ENCODE data around the gene FAM53B. TPM values are rescaled to one million over a fixed set of nuclear protein-coding genes. Genes with fewer than 3 reads are reported as not detected.

FAM53B gene
- total RNA-seq, 4 donors from 2014 or later = 41.0 to 110 (median 50.0) TPM

DNA sequence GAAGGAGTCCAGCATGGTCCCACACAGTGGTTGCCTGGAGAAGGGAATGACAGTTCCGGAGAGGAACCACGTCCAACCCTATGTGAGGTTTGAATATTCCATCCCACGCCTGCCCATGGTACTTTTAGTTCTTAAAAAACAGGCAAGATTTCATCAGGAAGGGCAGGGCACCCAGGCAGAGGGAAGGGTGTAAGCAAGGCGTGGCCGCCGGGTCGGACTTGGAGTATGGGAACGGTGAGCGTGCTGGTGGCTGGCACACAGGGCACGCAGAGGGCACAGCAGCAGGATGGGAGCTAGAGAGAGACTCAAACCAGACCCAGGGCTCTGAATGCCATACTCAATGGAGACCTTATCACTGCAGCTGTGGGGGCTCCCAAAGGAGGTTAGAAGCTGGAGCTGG, 34.3 kb downstream of the FAM53B start:
- no peaks in the 10 kb centered on the region for H3K36me3 ChIP-seq
- 34 to 66% methylated on average over 6 to 10 of the region's 10 CpGs for WGBS, 2 donors (ENCODE audit: low coverage in 1 of 2)
- no peak for TF ChIP-seq EP300 (IDR thresholded peaks at IDR 0.05; ENCODE audit: low read depth)
- TF ChIP-seq POLR2AphosphoS5 (IDR thresholded peaks at IDR 0.05) = peak; percentile 16 to 79 (median 61)
- TF ChIP-seq, protein P1, sequence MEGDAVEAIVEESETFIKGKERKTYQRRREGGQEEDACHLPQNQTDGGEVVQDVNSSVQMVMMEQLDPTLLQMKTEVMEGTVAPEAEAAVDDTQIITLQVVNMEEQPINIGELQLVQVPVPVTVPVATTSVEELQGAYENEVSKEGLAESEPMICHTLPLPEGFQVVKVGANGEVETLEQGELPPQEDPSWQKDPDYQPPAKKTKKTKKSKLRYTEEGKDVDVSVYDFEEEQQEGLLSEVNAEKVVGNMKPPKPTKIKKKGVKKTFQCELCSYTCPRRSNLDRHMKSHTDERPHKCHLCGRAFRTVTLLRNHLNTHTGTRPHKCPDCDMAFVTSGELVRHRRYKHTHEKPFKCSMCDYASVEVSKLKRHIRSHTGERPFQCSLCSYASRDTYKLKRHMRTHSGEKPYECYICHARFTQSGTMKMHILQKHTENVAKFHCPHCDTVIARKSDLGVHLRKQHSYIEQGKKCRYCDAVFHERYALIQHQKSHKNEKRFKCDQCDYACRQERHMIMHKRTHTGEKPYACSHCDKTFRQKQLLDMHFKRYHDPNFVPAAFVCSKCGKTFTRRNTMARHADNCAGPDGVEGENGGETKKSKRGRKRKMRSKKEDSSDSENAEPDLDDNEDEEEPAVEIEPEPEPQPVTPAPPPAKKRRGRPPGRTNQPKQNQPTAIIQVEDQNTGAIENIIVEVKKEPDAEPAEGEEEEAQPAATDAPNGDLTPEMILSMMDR (IDR thresholded peaks at IDR 0.05) = no peak
- peak; percentile 65 for TF ChIP-seq POLR2A (IDR thresholded peaks at IDR 0.05)
- in situ Hi-C loops (cut with MboI; ENCODE audit: low pct_ligation_motif_present in 1 of 4, low pct_unique_long_range_greater_than_20kb in 1 of 4, low sequenced_read_pairs in 3 of 4) = no loop called here
- peaks cover 49 to 80% (median 58%) of the 10 kb centered on the region in 4 donors for H3K4me1 ChIP-seq
- DNase-seq = peak; percentile 85
- no peak overlapping the region for H3K4me3 ChIP-seq
- intact Hi-C loops (cut with DNase I; ENCODE audit: low total_unique reads) = no loop called here
- H3K27me3 ChIP-seq = no peaks in the 10 kb centered on the region
- peak overlapping the region; percentile 76 to 81 (median 79) for H3K27ac ChIP-seq
- H3K9me3 ChIP-seq = no peaks in the 10 kb centered on the region

DNA sequence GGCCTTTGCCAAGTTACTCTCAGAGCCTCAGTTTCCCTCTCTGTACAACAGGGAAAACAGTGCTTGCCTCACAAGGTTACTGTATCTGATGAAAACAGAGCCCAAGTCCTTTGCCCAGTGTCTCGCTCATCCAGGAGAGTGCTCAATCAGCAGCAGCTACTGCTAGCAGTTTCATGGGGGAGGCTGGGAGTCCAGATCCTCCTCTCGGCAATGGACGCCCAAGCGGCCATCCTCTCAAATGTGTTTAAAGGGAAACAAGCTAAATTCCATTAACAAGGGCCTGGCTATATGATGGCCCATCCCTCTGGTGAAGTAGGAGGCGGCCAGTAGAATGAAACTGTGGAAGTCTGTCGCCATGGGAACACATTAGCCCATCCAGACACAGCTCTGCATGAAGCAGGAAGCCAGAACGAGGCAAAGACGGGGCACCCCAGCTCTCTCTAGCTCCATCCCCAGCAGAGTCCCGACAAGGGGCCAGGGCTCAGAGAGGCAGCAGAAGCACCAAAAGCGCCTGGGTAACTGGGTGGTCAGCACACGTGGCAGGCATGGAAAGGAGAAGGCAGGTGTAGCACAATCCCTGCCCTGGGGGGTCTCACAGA, 35.2 kb downstream of the FAM53B start:
- TF ChIP-seq POLR2A (IDR thresholded peaks at IDR 0.05) = no peak
- TF ChIP-seq, protein P1 (IDR thresholded peaks at IDR 0.05) = no peak
- no peak for TF ChIP-seq POLR2AphosphoS5 (IDR thresholded peaks at IDR 0.05)
- in situ Hi-C loops (cut with MboI; ENCODE audit: low pct_ligation_motif_present in 1 of 4, low pct_unique_long_range_greater_than_20kb in 1 of 4, low sequenced_read_pairs in 3 of 4) = no loop called here
- Histone ChIP-seq H3K36me3 (no peaks in the 10 kb centered on the region), H3K27ac (peak overlapping the region; percentile 76 to 81 (median 79)), H3K27me3 (no peaks in the 10 kb centered on the region), H3K4me3 (no peak overlapping the region), H3K9me3 (no peaks in the 10 kb centered on the region), H3K4me1 (peaks cover 57 to 82% (median 62%) of the 10 kb centered on the region in 4 donors)
- 75% methylated on average over 10 of the region's 11 CpGs; no CpG with 5 or more reads in 1 of the 2 donors for WGBS, 2 donors (ENCODE audit: low coverage in 1 of 2)
- intact Hi-C loops (cut with DNase I; ENCODE audit: low total_unique reads) = no loop called here
- DNase-seq = no peak

DNA sequence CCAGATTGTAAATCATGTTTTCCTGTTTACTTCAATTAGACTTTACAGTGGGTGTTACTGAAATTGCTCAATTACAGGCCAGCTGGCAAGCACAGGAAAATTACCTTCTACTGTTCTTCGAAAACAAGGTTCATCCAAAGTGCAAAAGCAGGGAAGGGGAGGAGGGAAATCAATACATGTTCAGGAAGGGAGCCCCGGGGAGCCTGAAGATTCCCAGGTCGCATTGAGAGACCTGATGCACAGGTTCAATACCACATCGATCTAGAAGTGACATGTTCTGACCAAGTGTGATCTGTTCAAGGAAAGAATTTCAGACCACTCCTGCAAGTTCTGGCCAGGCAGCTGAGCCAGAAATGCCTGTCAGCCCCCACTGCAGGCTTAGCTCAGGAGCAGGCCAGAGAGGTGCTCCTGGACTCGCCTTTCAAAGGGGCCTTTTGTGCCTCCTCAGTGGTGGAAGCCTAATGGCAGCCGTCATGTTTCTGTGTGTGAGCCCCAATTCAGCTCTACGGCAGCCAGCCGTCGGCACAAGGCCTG, 35.9 kb downstream of the FAM53B start:
- H3K36me3 ChIP-seq = no peaks in the 10 kb centered on the region
- H3K27ac ChIP-seq = peak overlapping the region; percentile 76 to 81 (median 79)
- no peaks in the 10 kb centered on the region for H3K27me3 ChIP-seq
- no peak overlapping the region for H3K4me3 ChIP-seq
- WGBS, 2 donors (ENCODE audit: low coverage in 1 of 2) = 20 to 57% methylated on average over 3 to 9 of the region's 9 CpGs
- intact Hi-C loops (cut with DNase I; ENCODE audit: low total_unique reads) (no loop called here), in situ Hi-C loops (cut with MboI; ENCODE audit: low pct_ligation_motif_present in 1 of 4, low pct_unique_long_range_greater_than_20kb in 1 of 4, low sequenced_read_pairs in 3 of 4) (no loop called here)
- DNase-seq = no peak
- peak in 2 of 3 donors; percentile 31 to 40 for TF ChIP-seq POLR2AphosphoS5 (IDR thresholded peaks at IDR 0.05)
- TF ChIP-seq, protein P1 (IDR thresholded peaks at IDR 0.05) = no peak
- no peaks in the 10 kb centered on the region for H3K9me3 ChIP-seq
- H3K4me1 ChIP-seq = peaks cover 60 to 82% (median 67%) of the 10 kb centered on the region in 4 donors

DNA sequence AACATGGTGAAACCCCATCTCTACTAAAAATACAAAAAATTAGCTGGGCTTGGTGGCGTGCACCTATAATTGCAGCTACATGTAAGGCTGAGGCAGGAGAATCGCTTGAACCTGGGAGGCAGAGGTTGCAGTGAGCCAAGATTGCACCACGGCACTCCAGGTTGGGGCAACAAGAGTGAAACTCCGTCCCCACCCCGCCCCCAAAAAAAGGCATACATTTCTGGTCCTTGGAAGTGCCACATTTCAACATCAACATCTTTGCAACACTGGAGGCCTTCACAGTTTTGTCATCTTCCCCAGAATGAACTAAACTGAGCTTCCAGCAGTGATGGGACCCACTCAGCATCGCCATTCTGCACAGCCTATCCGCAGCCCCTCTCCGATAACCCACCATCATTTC, 36.6 kb downstream of the FAM53B start:
- in situ Hi-C loops (cut with MboI; ENCODE audit: low pct_ligation_motif_present in 1 of 4, low pct_unique_long_range_greater_than_20kb in 1 of 4, low sequenced_read_pairs in 3 of 4) = no loop called here
- 87 to 90% methylated on average over 3 to 8 of the region's 8 CpGs for WGBS, 2 donors (ENCODE audit: low coverage in 1 of 2)
- intact Hi-C loops (cut with DNase I; ENCODE audit: low total_unique reads) = no loop called here
- Histone ChIP-seq H3K27me3 (no peaks in the 10 kb centered on the region), H3K4me1 (peaks cover 68 to 86% (median 73%) of the 10 kb centered on the region in 4 donors), H3K4me3 (no peak overlapping the region), H3K9me3 (no peaks in the 10 kb centered on the region), H3K27ac (peak overlapping the region; percentile 76 to 81 (median 79)), H3K36me3 (no peaks in the 10 kb centered on the region)
- TF ChIP-seq, protein P1 (IDR thresholded peaks at IDR 0.05) = no peak
- TF ChIP-seq EP300 (IDR thresholded peaks at IDR 0.05; ENCODE audit: low read depth) (no peak), POLR2AphosphoS5 (IDR thresholded peaks at IDR 0.05) (no peak), POLR2A (IDR thresholded peaks at IDR 0.05) (no peak)
- DNase-seq = no peak
